ENCODE measurements around the gene RSL1D1.
A peak's percentile ranks its signal among the peaks of the same experiment; 100 is the strongest.

Gene RSL1D1

GRCh38 chr16:11851294-11852091 is at the start of gene RSL1D1:
Gene RSL1D1, minus strand, starts transcription at chr16:11851542. Its CDS starts 30 bp downstream, at chr16:11851512.
- peak; percentile 84 for DNase-seq (ENCODE audit: low read depth, low spot score)

GRCh38 chr16:11901091-11901490 is 49.7 kb upstream of the RSL1D1 start:
- no peak for DNase-seq (ENCODE audit: low read depth, low spot score)

- DNase-seq (ENCODE audit: low read depth, low spot score), result peak; percentile 24
Measured at GRCh38 chr16:11896486-11897176, 45.3 kb upstream of the RSL1D1 start.

GRCh38 chr16:11893571-11893970 is 42.2 kb upstream of the RSL1D1 start:
- DNase-seq (ENCODE audit: low read depth, low spot score), result no peak

GRCh38 chr16:11892761-11893160 is 41.4 kb upstream of the RSL1D1 start:
- DNase-seq (ENCODE audit: low read depth, low spot score), result no peak

GRCh38 chr16:11890231-11890965 is 39.1 kb upstream of the RSL1D1 start:
- DNase-seq (ENCODE audit: low read depth, low spot score), result no peak

GRCh38 chr16:11886881-11887280 is 35.5 kb upstream of the RSL1D1 start:
- DNase-seq (ENCODE audit: low read depth, low spot score), result no peak

- DNase-seq (ENCODE audit: low read depth, low spot score), result no peak
Measured at GRCh38 chr16:11884035-11884434, 32.7 kb upstream of the RSL1D1 start.

GRCh38 chr16:11880007-11880406 is 28.7 kb upstream of the RSL1D1 start:
- DNase-seq (ENCODE audit: low read depth, low spot score), result no peak

- DNase-seq (ENCODE audit: low read depth, low spot score), result no peak
Measured at GRCh38 chr16:11877374-11877773, 26.0 kb upstream of the RSL1D1 start.

- no peak for DNase-seq (ENCODE audit: low read depth, low spot score)
Measured at GRCh38 chr16:11876306-11876705, 25.0 kb upstream of the RSL1D1 start.

GRCh38 chr16:11875721-11876120 is 24.4 kb upstream of the RSL1D1 start:
- DNase-seq (ENCODE audit: low read depth, low spot score), result no peak

- DNase-seq (ENCODE audit: low read depth, low spot score), result no peak
Measured at GRCh38 chr16:11871193-11871592, 19.9 kb upstream of the RSL1D1 start.

GRCh38 chr16:11870399-11870798 is 19.1 kb upstream of the RSL1D1 start:
- no peak for DNase-seq (ENCODE audit: low read depth, low spot score)

GRCh38 chr16:11869353-11870228 is 18.2 kb upstream of the RSL1D1 start:
- DNase-seq (ENCODE audit: low read depth, low spot score), result no peak

GRCh38 chr16:11868412-11868980 is 17.2 kb upstream of the RSL1D1 start:
- DNase-seq (ENCODE audit: low read depth, low spot score), result no peak

GRCh38 chr16:11862489-11862888 is 11.1 kb upstream of the RSL1D1 start:
- no peak for DNase-seq (ENCODE audit: low read depth, low spot score)

- DNase-seq (ENCODE audit: low read depth, low spot score), result no peak
Measured at GRCh38 chr16:11857161-11857560, 5.8 kb upstream of the RSL1D1 start.

GRCh38 chr16:11852092-11852809 is 909 bp upstream of the RSL1D1 start:
- no peak for DNase-seq (ENCODE audit: low read depth, low spot score)

- DNase-seq (ENCODE audit: low read depth, low spot score), result no peak
Measured at GRCh38 chr16:11848842-11849241, 2.5 kb downstream of the RSL1D1 start.
